HepG2 (cell line): ENCODE measurements around the gene ALG10. TPM values are rescaled to one million over a fixed set of nuclear protein-coding genes. Genes with fewer than 3 reads are reported as not detected.
A peak's percentile ranks its signal among the peaks of the same experiment; 100 is the strongest.

Experiments
- FOXJ3 ChIP-seq: sonication (generic); formaldehyde crosslinking; IDR thresholded peaks from 2 replicates; pipeline ENCODE4 v1.4.0; 2020; ENCODE audit warnings: missing genetic modification reagents, mild to moderate bottlenecking, borderline replicate concordance
- GABPB1 ChIP-seq: IDR thresholded peaks from 2 replicates; pipeline ENCODE4 v1.6.1; 2016; ENCODE audit warnings: mild to moderate bottlenecking, missing genetic modification reagents, moderate library complexity, missing compliant biosample characterization
- HHEX ChIP-seq: IDR thresholded peaks from 2 replicates; pipeline ENCODE4 v1.6.1; 2016; ENCODE audit warnings: control low read depth
- IRX3 ChIP-seq: sonication (generic); formaldehyde crosslinking; IDR thresholded peaks from 2 replicates; pipeline ENCODE4 v1.8.1; 2023; ENCODE audit warnings: mild to moderate bottlenecking, low read depth, missing genetic modification reagents, borderline replicate concordance
- MED1 ChIP-seq: sonication (generic); formaldehyde crosslinking; IDR thresholded peaks from 2 replicates; pipeline ENCODE4 v1.4.0; 2020; ENCODE audit warnings: missing genetic modification reagents
- NFYB ChIP-seq: sonication (generic); formaldehyde crosslinking; IDR thresholded peaks from 2 replicates; pipeline ENCODE4 v1.4.0; 2020; ENCODE audit warnings: missing genetic modification reagents
- PAWR ChIP-seq: sonication (generic); formaldehyde crosslinking; IDR thresholded peaks from 2 replicates; pipeline ENCODE4 v1.4.0; 2020; ENCODE audit warnings: missing genetic modification reagents, mild to moderate bottlenecking, borderline replicate concordance
- PHF8 ChIP-seq: sonication (generic); formaldehyde crosslinking; IDR thresholded peaks from 2 replicates; pipeline ENCODE4 v1.5.0; 2020; ENCODE audit warnings: missing genetic modification reagents
- SCMH1 ChIP-seq: sonication (generic); formaldehyde crosslinking; IDR thresholded peaks from 2 replicates; pipeline ENCODE4 v1.9.0; 2021; ENCODE audit warnings: missing genetic modification reagents, mild to moderate bottlenecking, borderline replicate concordance
- TEAD2 ChIP-seq: sonication (generic); formaldehyde crosslinking; IDR thresholded peaks from 2 replicates; pipeline ENCODE4 v1.9.0; 2021; ENCODE audit warnings: missing genetic modification reagents
- ZBTB3 ChIP-seq: sonication (generic); formaldehyde crosslinking; IDR thresholded peaks from 2 replicates; pipeline ENCODE4 v1.4.0; 2020; ENCODE audit warnings: low read depth, mild to moderate bottlenecking, moderate library complexity, missing genetic modification reagents, borderline replicate concordance
- ZEB1 ChIP-seq: IDR thresholded peaks from 2 replicates; pipeline ENCODE4 v1.6.1; 2012; ENCODE audit warnings: mild to moderate bottlenecking, low read depth, inconsistent platforms; ENCODE audit not compliant: insufficient replicate concordance
- ZMYM4 ChIP-seq: sonication (generic); formaldehyde crosslinking; IDR thresholded peaks from 2 replicates; pipeline ENCODE4 v1.8.1; 2023; ENCODE audit warnings: mild to moderate bottlenecking, missing genetic modification reagents
- ZNF12 ChIP-seq: sonication (generic); formaldehyde crosslinking; IDR thresholded peaks from 2 replicates; pipeline ENCODE4 v1.5.0; 2020; ENCODE audit warnings: missing genetic modification reagents
- ZNF121 ChIP-seq: sonication (generic); formaldehyde crosslinking; IDR thresholded peaks from 2 replicates; pipeline ENCODE4 v1.5.0; 2020; ENCODE audit warnings: mild to moderate bottlenecking, missing genetic modification reagents
- ZNF230 ChIP-seq: sonication (generic); formaldehyde crosslinking; IDR thresholded peaks from 2 replicates; pipeline ENCODE4 v1.4.0; 2020; ENCODE audit warnings: mild to moderate bottlenecking, missing genetic modification reagents
- ZNF274 ChIP-seq: sonication (generic); formaldehyde crosslinking; IDR thresholded peaks from 2 replicates; pipeline ENCODE4 v1.5.1; 2020; ENCODE audit warnings: mild to moderate bottlenecking, missing genetic modification reagents
- ZNF317 ChIP-seq: sonication (generic); formaldehyde crosslinking; IDR thresholded peaks from 2 replicates; pipeline ENCODE4 v1.5.0; 2020; ENCODE audit warnings: mild to moderate bottlenecking, missing genetic modification reagents
- ZNF33A ChIP-seq: sonication (generic); formaldehyde crosslinking; IDR thresholded peaks from 2 replicates; pipeline ENCODE4 v1.5.1; 2020; ENCODE audit warnings: missing genetic modification reagents, mild to moderate bottlenecking, moderate library complexity, borderline replicate concordance
- ZNF468 ChIP-seq: sonication (generic); formaldehyde crosslinking; IDR thresholded peaks from 2 replicates; pipeline ENCODE4 v1.8.0; 2022; ENCODE audit warnings: mild to moderate bottlenecking, moderate library complexity, missing genetic modification reagents
- ZNF501 ChIP-seq: sonication (generic); formaldehyde crosslinking; IDR thresholded peaks from 2 replicates; pipeline ENCODE4 v1.5.1; 2020; ENCODE audit warnings: mild to moderate bottlenecking, moderate library complexity, missing genetic modification reagents
- ZNF775 ChIP-seq: sonication (generic); formaldehyde crosslinking; IDR thresholded peaks from 2 replicates; pipeline ENCODE4 v1.4.0; 2020; ENCODE audit warnings: missing genetic modification reagents, mild to moderate bottlenecking, moderate library complexity, borderline replicate concordance
- polyA plus RNA-seq, 8 experiments: library from polyadenylated mRNA; depleted of rRNA in 3 of 8; stranded (reverse) in 7 of 8; unstranded in 1 of 8; fragments of >200 nt; fragmentation: Illumina TruSeq in 4 of 8; extraction: Trizol in 4 of 8; gene quantifications; 2 replicates each; pipeline versions ENCODE4 v1.2.1 to v1.2.3, GENCODE V29; 2011 to 2016; ENCODE audit warnings: low read depth in 4 of 8, missing spikeins in 1 of 8, mixed read lengths in 1 of 8; ENCODE audit not compliant: insufficient read depth in 1 of 8
- total RNA-seq, 5 experiments: library from RNA; depleted of rRNA; stranded (reverse); fragments of >200 nt; fragmentation: Illumina TruSeq; extraction: Trizol; gene quantifications; 2 replicates each; pipeline ENCODE4 v1.2.3, GENCODE V29; 2016; ENCODE audit warnings: low read depth in 1 of 5
- TF ChIP-seq, protein P1 (sequence below): sonication (generic); formaldehyde crosslinking; IDR thresholded peaks from 2 replicates; pipeline ENCODE4 v1.4.0; 2020; ENCODE audit warnings: mild to moderate bottlenecking, low read depth, missing genetic modification reagents
- TF ChIP-seq, protein P2 (sequence below): sonication (generic); formaldehyde crosslinking; IDR thresholded peaks from 2 replicates; pipeline ENCODE4 v1.8.1; 2023; ENCODE audit warnings: mild to moderate bottlenecking, missing genetic modification reagents, borderline replicate concordance
- TF ChIP-seq, protein P3 (sequence below): sonication (generic); formaldehyde crosslinking; IDR thresholded peaks from 2 replicates; pipeline ENCODE4 v1.4.0; 2020; ENCODE audit warnings: missing genetic modification reagents

The ALG10 gene
- total and polyA plus RNA-seq, 2 of the 13 experiments (the other 11 are each of a cell fraction or from before 2014, with no cell fraction given), result 7.9 to 17.4 TPM

DNA sequence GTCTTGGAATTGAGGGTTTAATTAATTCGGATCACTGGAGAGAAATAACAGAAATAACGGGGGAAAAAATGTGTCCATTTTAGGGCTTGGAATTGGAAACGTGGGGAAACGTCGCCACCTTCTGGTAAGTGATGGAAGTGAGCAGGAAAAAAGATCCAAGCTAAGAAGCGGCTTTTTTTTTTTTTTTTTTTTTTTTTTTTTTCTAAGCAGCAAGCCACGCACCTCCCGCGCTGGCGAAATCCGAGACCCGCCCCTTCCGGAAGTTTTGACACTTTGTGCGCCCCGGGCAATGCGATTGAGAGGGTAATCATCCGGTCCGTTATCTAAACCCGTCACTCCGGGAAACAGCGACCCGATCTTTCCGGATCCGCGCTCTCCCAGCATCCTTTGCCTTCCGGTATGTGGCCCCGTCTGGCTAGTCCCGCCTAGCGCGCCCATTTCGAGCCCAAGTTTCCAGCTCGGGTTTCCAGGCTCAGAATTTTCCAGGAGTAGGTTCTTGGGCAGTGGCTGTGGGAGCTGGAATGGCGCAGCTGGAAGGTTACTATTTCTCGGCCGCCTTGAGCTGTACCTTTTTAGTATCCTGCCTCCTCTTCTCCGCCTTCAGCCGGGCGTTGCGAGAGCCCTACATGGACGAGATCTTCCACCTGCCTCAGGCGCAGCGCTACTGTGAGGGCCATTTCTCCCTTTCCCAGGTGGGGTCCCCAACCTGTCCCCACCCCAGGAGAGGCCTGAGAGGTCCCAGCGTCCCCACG, at the start of gene ALG10 (continued):
- TF ChIP-seq ZNF501, result peak; percentile 88
- TF ChIP-seq SCMH1 (CRISPR knock-in tag), result no peak
- peak; percentile 97 for TF ChIP-seq GABPB1 (CRISPR knock-in tag)
- 0 out of 2 replicates have a peak, but pooled peaks have one; percentile 42 for TF ChIP-seq ZNF317 (CRISPR knock-in tag)
- no peak for TF ChIP-seq ZNF230
- TF ChIP-seq MED1 (CRISPR knock-in tag), result peak; percentile 52; the same call in 1 of the 2 replicates
- peak; percentile 79 for TF ChIP-seq ZEB1
- TF ChIP-seq ZNF121 (CRISPR knock-in tag), result peak; percentile 85
- TF ChIP-seq ZNF12 (CRISPR knock-in tag), result no peak
- TF ChIP-seq PAWR (CRISPR knock-in tag), result no peak
- TF ChIP-seq, protein P1, sequence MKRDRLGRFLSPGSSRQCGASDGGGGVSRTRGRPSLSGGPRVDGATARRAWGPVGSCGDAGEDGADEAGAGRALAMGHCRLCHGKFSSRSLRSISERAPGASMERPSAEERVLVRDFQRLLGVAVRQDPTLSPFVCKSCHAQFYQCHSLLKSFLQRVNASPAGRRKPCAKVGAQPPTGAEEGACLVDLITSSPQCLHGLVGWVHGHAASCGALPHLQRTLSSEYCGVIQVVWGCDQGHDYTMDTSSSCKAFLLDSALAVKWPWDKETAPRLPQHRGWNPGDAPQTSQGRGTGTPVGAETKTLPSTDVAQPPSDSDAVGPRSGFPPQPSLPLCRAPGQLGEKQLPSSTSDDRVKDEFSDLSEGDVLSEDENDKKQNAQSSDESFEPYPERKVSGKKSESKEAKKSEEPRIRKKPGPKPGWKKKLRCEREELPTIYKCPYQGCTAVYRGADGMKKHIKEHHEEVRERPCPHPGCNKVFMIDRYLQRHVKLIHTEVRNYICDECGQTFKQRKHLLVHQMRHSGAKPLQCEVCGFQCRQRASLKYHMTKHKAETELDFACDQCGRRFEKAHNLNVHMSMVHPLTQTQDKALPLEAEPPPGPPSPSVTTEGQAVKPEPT (CRISPR knock-in tag), result no peak
- 0 out of 2 replicates have a peak, but pooled peaks have one; percentile 35 for TF ChIP-seq NFYB
- TF ChIP-seq PHF8 (CRISPR knock-in tag), result peak; percentile 78
- TF ChIP-seq HHEX (CRISPR knock-in tag), result peak; percentile 57; the same call in 1 of the 2 replicates
- TF ChIP-seq ZMYM4 (CRISPR knock-in tag), result peak; percentile 98
- 0 out of 2 replicates have a peak, but pooled peaks have one; percentile 57 for TF ChIP-seq ZNF33A
- TF ChIP-seq ZNF274 (CRISPR knock-in tag), result peak; percentile 41; the same call in 1 of the 2 replicates
- no peak for TF ChIP-seq ZBTB3 (CRISPR knock-in tag)
- no peak for TF ChIP-seq TEAD2 (CRISPR knock-in tag)
- TF ChIP-seq, protein P2, sequence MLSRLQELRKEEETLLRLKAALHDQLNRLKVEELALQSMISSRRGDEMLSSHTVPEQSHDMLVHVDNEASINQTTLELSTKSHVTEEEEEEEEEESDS, result no peak
- no peak for TF ChIP-seq ZNF775
- TF ChIP-seq, protein P3, sequence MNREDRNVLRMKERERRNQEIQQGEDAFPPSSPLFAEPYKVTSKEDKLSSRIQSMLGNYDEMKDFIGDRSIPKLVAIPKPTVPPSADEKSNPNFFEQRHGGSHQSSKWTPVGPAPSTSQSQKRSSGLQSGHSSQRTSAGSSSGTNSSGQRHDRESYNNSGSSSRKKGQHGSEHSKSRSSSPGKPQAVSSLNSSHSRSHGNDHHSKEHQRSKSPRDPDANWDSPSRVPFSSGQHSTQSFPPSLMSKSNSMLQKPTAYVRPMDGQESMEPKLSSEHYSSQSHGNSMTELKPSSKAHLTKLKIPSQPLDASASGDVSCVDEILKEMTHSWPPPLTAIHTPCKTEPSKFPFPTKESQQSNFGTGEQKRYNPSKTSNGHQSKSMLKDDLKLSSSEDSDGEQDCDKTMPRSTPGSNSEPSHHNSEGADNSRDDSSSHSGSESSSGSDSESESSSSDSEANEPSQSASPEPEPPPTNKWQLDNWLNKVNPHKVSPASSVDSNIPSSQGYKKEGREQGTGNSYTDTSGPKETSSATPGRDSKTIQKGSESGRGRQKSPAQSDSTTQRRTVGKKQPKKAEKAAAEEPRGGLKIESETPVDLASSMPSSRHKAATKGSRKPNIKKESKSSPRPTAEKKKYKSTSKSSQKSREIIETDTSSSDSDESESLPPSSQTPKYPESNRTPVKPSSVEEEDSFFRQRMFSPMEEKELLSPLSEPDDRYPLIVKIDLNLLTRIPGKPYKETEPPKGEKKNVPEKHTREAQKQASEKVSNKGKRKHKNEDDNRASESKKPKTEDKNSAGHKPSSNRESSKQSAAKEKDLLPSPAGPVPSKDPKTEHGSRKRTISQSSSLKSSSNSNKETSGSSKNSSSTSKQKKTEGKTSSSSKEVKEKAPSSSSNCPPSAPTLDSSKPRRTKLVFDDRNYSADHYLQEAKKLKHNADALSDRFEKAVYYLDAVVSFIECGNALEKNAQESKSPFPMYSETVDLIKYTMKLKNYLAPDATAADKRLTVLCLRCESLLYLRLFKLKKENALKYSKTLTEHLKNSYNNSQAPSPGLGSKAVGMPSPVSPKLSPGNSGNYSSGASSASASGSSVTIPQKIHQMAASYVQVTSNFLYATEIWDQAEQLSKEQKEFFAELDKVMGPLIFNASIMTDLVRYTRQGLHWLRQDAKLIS (CRISPR knock-in tag), result no peak
- TF ChIP-seq IRX3 (CRISPR knock-in tag), result no peak
- no peak for TF ChIP-seq ZNF468 (CRISPR knock-in tag)
- 0 out of 2 replicates have a peak, but pooled peaks have one; percentile 2 for TF ChIP-seq FOXJ3
